Glutamatergic neuron (in vitro differentiated cells): Measurements from ENCODE around the gene APOB. TPM values are rescaled to one million over a fixed set of nuclear protein-coding genes. Genes with fewer than 3 reads are reported as not detected.

ENCODE experiments used
- DNase-seq: peaks from one replicate; pipeline ENCODE4 v3.0.0; 2022
- H3K27ac Mint-ChIP-seq: one replicate; pipeline ENCODE4 v1.8.0; 2020; ENCODE audit warnings: mild to moderate bottlenecking, mixed read lengths, inconsistent platforms; ENCODE audit not compliant: unreplicated experiment
- H3K27me3 Mint-ChIP-seq: one replicate; pipeline ENCODE4 v1.8.0; 2020; ENCODE audit warnings: mild to moderate bottlenecking, moderate library complexity, mixed read lengths, inconsistent platforms; ENCODE audit not compliant: unreplicated experiment
- H3K36me3 Mint-ChIP-seq: one replicate; pipeline ENCODE4 v1.8.0; 2020; ENCODE audit warnings: mild to moderate bottlenecking, mixed read lengths, inconsistent platforms; ENCODE audit not compliant: unreplicated experiment
- H3K4me1 Mint-ChIP-seq: one replicate; pipeline ENCODE4 v1.8.0; 2020; ENCODE audit warnings: mild to moderate bottlenecking, low read depth, mixed read lengths, inconsistent platforms; ENCODE audit not compliant: unreplicated experiment
- H3K4me3 Mint-ChIP-seq: one replicate; pipeline ENCODE4 v1.8.0; 2020; ENCODE audit warnings: mild to moderate bottlenecking, mixed read lengths, inconsistent platforms; ENCODE audit not compliant: unreplicated experiment
- H3K9me3 Mint-ChIP-seq: one replicate; pipeline ENCODE4 v1.8.0; 2020; ENCODE audit warnings: mild to moderate bottlenecking, moderate library complexity, mixed read lengths, inconsistent platforms; ENCODE audit not compliant: unreplicated experiment
- total RNA-seq: library from RNA; stranded (reverse); fragmentation: NEBNext Ultra II Directional; extraction: Animal tissue kit (Norgen Biotek cat#: 25700); gene quantifications from one replicate; pipeline ENCODE4 v1.2.1, GENCODE V29; 2021; ENCODE audit not compliant: unreplicated experiment
- TF ChIP-seq, protein P1 (sequence below): fragments of 200-600 bp; sonication (generic); IDR thresholded peaks from one replicate; pipeline ENCODE4 v1.5.0; 2021; ENCODE audit not compliant: partially characterized antibody, unreplicated experiment

Gene APOB
- total RNA-seq, 1 donor from 2014 or later, result not detected

DNA sequence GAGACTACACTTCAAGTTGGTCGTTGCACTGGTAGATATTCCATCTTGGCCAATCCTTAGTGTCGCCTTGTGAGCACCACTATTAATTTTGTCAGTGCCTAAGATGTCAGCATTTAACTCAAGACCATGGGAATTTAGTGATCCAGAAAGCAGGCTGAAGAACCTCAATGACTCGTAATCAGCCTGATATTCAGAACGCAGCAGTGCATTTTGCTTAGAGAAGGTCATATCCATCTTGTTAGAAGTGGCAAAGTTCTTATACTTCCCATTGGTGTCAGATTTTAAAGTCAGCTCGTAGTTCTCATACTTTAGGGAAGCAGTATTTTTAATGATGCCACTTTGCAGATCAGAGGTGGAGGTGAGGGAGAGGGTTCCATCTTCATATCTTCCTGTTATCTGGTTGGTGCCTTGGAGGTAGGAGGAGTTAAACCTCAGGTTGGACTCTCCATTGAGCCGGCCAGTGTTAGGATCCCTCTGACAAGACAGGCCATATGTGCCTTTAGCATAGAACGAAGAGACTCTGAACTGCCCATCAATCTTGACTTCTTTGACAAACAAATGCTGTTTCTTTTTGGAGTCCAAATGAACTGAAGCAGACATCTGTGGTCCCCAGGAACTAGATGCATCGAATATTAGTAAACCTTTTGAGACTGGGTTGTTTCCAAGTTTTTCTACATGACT, 31.9 kb downstream of the APOB start:
- TF ChIP-seq, protein P1, sequence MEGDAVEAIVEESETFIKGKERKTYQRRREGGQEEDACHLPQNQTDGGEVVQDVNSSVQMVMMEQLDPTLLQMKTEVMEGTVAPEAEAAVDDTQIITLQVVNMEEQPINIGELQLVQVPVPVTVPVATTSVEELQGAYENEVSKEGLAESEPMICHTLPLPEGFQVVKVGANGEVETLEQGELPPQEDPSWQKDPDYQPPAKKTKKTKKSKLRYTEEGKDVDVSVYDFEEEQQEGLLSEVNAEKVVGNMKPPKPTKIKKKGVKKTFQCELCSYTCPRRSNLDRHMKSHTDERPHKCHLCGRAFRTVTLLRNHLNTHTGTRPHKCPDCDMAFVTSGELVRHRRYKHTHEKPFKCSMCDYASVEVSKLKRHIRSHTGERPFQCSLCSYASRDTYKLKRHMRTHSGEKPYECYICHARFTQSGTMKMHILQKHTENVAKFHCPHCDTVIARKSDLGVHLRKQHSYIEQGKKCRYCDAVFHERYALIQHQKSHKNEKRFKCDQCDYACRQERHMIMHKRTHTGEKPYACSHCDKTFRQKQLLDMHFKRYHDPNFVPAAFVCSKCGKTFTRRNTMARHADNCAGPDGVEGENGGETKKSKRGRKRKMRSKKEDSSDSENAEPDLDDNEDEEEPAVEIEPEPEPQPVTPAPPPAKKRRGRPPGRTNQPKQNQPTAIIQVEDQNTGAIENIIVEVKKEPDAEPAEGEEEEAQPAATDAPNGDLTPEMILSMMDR, result no peak
- no peak for DNase-seq
- H3K27ac Mint-ChIP-seq, result no peak overlapping the region

DNA sequence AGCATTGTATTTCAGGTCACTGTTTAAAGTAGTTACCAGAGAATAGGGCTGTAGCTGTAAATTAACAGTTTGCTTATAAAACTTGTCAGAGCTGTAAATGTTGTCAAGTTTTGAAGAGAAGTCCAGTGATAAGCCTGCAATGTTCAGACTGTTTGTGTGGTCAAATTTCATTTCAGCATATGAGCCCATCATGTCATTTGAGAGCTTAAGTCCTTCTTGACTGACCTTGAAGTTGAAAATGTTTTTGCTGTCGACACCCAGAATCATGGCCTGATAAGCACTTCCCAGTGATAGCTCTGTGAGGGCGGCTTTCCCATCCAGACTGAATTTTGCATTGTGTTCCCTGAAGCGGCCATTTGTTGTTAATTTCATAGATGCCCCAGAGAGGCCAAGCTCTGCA, 32.4 kb downstream of the APOB start:
- no peaks in the 10 kb centered on the region for H3K4me1 Mint-ChIP-seq
- DNase-seq, result no peak
- H3K9me3 Mint-ChIP-seq, result no peaks in the 10 kb centered on the region
- TF ChIP-seq, protein P1, result no peak
- H3K36me3 Mint-ChIP-seq, result no peaks in the 10 kb centered on the region
- no peak overlapping the region for H3K4me3 Mint-ChIP-seq
- no peaks in the 10 kb centered on the region for H3K27me3 Mint-ChIP-seq
- no peak overlapping the region for H3K27ac Mint-ChIP-seq

More for the DNA sequence above, 31.9 kb downstream of the APOB start:
- Mint-ChIP-seq H3K4me1 (no peaks in the 10 kb centered on the region), H3K27me3 (no peaks in the 10 kb centered on the region), H3K36me3 (no peaks in the 10 kb centered on the region), H3K9me3 (no peaks in the 10 kb centered on the region), H3K4me3 (no peak overlapping the region)

GRCh38 chr2:21010813-21011439, 32.9 kb downstream of the APOB start:
- H3K4me3 Mint-ChIP-seq, result no peak overlapping the region
- H3K9me3 Mint-ChIP-seq, result no peaks in the 10 kb centered on the region
- H3K27ac Mint-ChIP-seq, result no peak overlapping the region
- H3K4me1 Mint-ChIP-seq, result no peaks in the 10 kb centered on the region
- TF ChIP-seq, protein P1, result no peak
- H3K27me3 Mint-ChIP-seq, result no peaks in the 10 kb centered on the region
- no peak for DNase-seq
- H3K36me3 Mint-ChIP-seq, result no peaks in the 10 kb centered on the region

DNA sequence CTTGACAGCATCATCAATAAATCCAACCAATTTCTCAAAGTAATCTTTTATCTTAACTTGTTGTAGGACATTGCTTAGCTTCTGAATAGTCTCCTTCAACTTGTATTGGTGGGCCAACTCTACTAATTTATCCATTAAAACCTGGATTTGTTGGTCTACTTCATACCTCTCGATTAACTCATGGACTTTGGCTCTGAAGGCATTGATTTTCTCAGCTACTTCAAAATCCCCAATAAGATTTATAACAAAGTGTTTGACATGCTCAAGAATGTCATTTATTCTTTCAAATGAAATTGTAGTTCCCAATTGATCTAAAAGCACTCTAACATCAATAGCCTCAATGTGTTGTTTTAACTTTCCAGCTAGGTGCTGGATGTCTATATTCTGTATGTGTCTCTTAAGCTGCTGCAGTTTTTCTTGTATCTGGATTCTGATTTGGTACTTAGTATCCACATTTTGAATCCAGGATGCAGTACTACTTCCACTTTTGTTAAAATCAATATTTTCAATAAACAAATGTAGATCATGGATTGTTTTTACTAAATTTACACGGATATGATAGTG, 34.1 kb downstream of the APOB start:
- no peaks in the 10 kb centered on the region for H3K9me3 Mint-ChIP-seq
- H3K27ac Mint-ChIP-seq, result no peak overlapping the region
- no peaks in the 10 kb centered on the region for H3K36me3 Mint-ChIP-seq
- H3K4me3 Mint-ChIP-seq, result no peak overlapping the region
- TF ChIP-seq, protein P1, result no peak
- no peaks in the 10 kb centered on the region for H3K4me1 Mint-ChIP-seq
- H3K27me3 Mint-ChIP-seq, result no peaks in the 10 kb centered on the region
- no peak for DNase-seq
